ENCODE measurements around the gene MAP3K8.

MAP3K8 gene

GRCh38 chr10:30495687-30496086 is 61.7 kb downstream of the MAP3K8 start:
- no peaks in the 10 kb centered on the region for H4K20me1 ChIP-seq (ENCODE audit: insufficient read depth, low read length)
- no peak overlapping the region for H2AFZ ChIP-seq (ENCODE audit: low read depth, low read length)
- no peak overlapping the region for H3K27ac ChIP-seq (ENCODE audit: low read length)
- H3K36me3 ChIP-seq (replicated peaks; ENCODE audit: low read depth, low read length), result no peaks in the 10 kb centered on the region
- no peak overlapping the region for H3K4me3 ChIP-seq (ENCODE audit: low read length)
- H3K9ac ChIP-seq (ENCODE audit: low read length), result no peak overlapping the region
- no peaks in the 10 kb centered on the region for H3K27me3 ChIP-seq (ENCODE audit: low read depth, low read length)
- H3K9me3 ChIP-seq (ENCODE audit: insufficient read depth, low read length), result no peaks in the 10 kb centered on the region
- H3K79me2 ChIP-seq (ENCODE audit: low read length), result no peaks in the 10 kb centered on the region
- H3K4me1 ChIP-seq (ENCODE audit: low read length), result peaks cover 30% of the 10 kb centered on the region
- no peak overlapping the region for H3K4me2 ChIP-seq (ENCODE audit: low read length)
- TF ChIP-seq CTCF (IDR thresholded peaks at IDR 0.05; ENCODE audit: low read depth, low read length), result no peak
- no peak for TF ChIP-seq EZH2phosphoT487 (IDR thresholded peaks at IDR 0.05; ENCODE audit: low read depth)

- H3K36me3 ChIP-seq (replicated peaks; ENCODE audit: low read depth, low read length), result no peaks in the 10 kb centered on the region
- H3K9me3 ChIP-seq (ENCODE audit: insufficient read depth, low read length), result no peaks in the 10 kb centered on the region
- no peaks in the 10 kb centered on the region for H3K27me3 ChIP-seq (ENCODE audit: low read depth, low read length)
- H3K4me2 ChIP-seq (ENCODE audit: low read length), result no peak overlapping the region
- H3K9ac ChIP-seq (ENCODE audit: low read length), result no peak overlapping the region
- TF ChIP-seq EZH2phosphoT487 (IDR thresholded peaks at IDR 0.05; ENCODE audit: low read depth), result no peak
- no peak for TF ChIP-seq CTCF (IDR thresholded peaks at IDR 0.05; ENCODE audit: low read depth, low read length)
- H3K27ac ChIP-seq (ENCODE audit: low read length), result no peak overlapping the region
- peaks cover 27% of the 10 kb centered on the region for H3K4me1 ChIP-seq (ENCODE audit: low read length)
- no peak overlapping the region for H2AFZ ChIP-seq (ENCODE audit: low read depth, low read length)
- H3K79me2 ChIP-seq (ENCODE audit: low read length), result no peaks in the 10 kb centered on the region
- H3K4me3 ChIP-seq (ENCODE audit: low read length), result no peak overlapping the region
- H4K20me1 ChIP-seq (ENCODE audit: insufficient read depth, low read length), result no peaks in the 10 kb centered on the region
These were observed 65.8 kb downstream of the MAP3K8 start for GRCh38 chr10:30499816-30500215.

- Histone ChIP-seq H4K20me1 (ENCODE audit: insufficient read depth, low read length) (no peaks in the 10 kb centered on the region), H2AFZ (ENCODE audit: low read depth, low read length) (no peak overlapping the region), H3K4me1 (ENCODE audit: low read length) (peaks cover 33% of the 10 kb centered on the region), H3K4me2 (ENCODE audit: low read length) (no peak overlapping the region), H3K9me3 (ENCODE audit: insufficient read depth, low read length) (no peaks in the 10 kb centered on the region), H3K27me3 (ENCODE audit: low read depth, low read length) (no peaks in the 10 kb centered on the region), H3K79me2 (ENCODE audit: low read length) (no peaks in the 10 kb centered on the region), H3K4me3 (ENCODE audit: low read length) (no peak overlapping the region), H3K27ac (ENCODE audit: low read length) (no peak overlapping the region), H3K36me3 (replicated peaks; ENCODE audit: low read depth, low read length) (no peaks in the 10 kb centered on the region), H3K9ac (ENCODE audit: low read length) (no peak overlapping the region)
- TF ChIP-seq CTCF (IDR thresholded peaks at IDR 0.05; ENCODE audit: low read depth, low read length) (no peak), EZH2phosphoT487 (IDR thresholded peaks at IDR 0.05; ENCODE audit: low read depth) (no peak)
These were observed 66.5 kb downstream of the MAP3K8 start for GRCh38 chr10:30500534-30500933.

GRCh38 chr10:30500963-30501504 is 67.0 kb downstream of the MAP3K8 start:
- no peak overlapping the region for H3K27ac ChIP-seq (ENCODE audit: low read length)
- H3K79me2 ChIP-seq (ENCODE audit: low read length), result no peaks in the 10 kb centered on the region
- H3K9ac ChIP-seq (ENCODE audit: low read length), result no peak overlapping the region
- peaks cover 38% of the 10 kb centered on the region for H3K4me1 ChIP-seq (ENCODE audit: low read length)
- no peaks in the 10 kb centered on the region for H3K9me3 ChIP-seq (ENCODE audit: insufficient read depth, low read length)
- H2AFZ ChIP-seq (ENCODE audit: low read depth, low read length), result no peak overlapping the region
- no peaks in the 10 kb centered on the region for H3K36me3 ChIP-seq (replicated peaks; ENCODE audit: low read depth, low read length)
- H3K4me2 ChIP-seq (ENCODE audit: low read length), result no peak overlapping the region
- TF ChIP-seq CTCF (IDR thresholded peaks at IDR 0.05; ENCODE audit: low read depth, low read length) (no peak), EZH2phosphoT487 (IDR thresholded peaks at IDR 0.05; ENCODE audit: low read depth) (no peak)
- H4K20me1 ChIP-seq (ENCODE audit: insufficient read depth, low read length), result no peaks in the 10 kb centered on the region
- H3K4me3 ChIP-seq (ENCODE audit: low read length), result no peak overlapping the region
- no peaks in the 10 kb centered on the region for H3K27me3 ChIP-seq (ENCODE audit: low read depth, low read length)

Measured in OCI-LY3 (cell line).